ENCODE results near the gene TMTC1.

TMTC1 gene

GRCh38 chr12:29497588-29497987 is 286.2 kb downstream of the TMTC1 start, which contains the start of gene OVCH1:
TSS of gene OVCH1 (minus strand) at chr12:29497686. CDS start at chr12:29497686, 0 bp downstream.
- H3K4me3 ChIP-seq (ENCODE audit: low read depth, low read length): no peak within 1 kb of the TSS

- no peak overlapping the region for H3K4me3 ChIP-seq (ENCODE audit: low read depth, low read length)
These were observed 290.9 kb downstream of the TMTC1 start for GRCh38 chr12:29492891-29493290.

GRCh38 chr12:29486972-29487371 is 296.8 kb downstream of the TMTC1 start:
- no peak overlapping the region for H3K4me3 ChIP-seq (ENCODE audit: low read depth, low read length)

- no peak overlapping the region for H3K4me3 ChIP-seq (ENCODE audit: low read depth, low read length)
These were observed 320.5 kb downstream of the TMTC1 start for GRCh38 chr12:29463198-29463597.

- no peak overlapping the region for H3K4me3 ChIP-seq (ENCODE audit: low read depth, low read length)
These were observed 323.7 kb downstream of the TMTC1 start for GRCh38 chr12:29460082-29460481.

GRCh38 chr12:29455087-29455486 is 328.7 kb downstream of the TMTC1 start:
- no peak overlapping the region for H3K4me3 ChIP-seq (ENCODE audit: low read depth, low read length)

- H3K4me3 ChIP-seq (ENCODE audit: low read depth, low read length): no peak overlapping the region
These were observed 331.9 kb downstream of the TMTC1 start for GRCh38 chr12:29451888-29452287.
